Endothelial cell of hepatic sinusoid (primary cell): ENCODE measurements around the gene ASIC5.
"Not testable (repeated sequence)": the region's sequence is repeated elsewhere in the genome, so short reads cannot be mapped to it uniquely, and the experiment has no call there.

Experiments
- in situ Hi-C: cut with HindIII; loops from 2 replicates; pipeline ENCODE4 v1.10.0; 2017; ENCODE audit warnings: low sequenced_read_pairs

ASIC5 gene

GRCh38 chr4:155805016-155805415 is 61.1 kb downstream of the ASIC5 start:
- in situ Hi-C loops, result no loop called here

GRCh38 chr4:155802190-155802959 is 63.7 kb downstream of the ASIC5 start:
- in situ Hi-C loops, result no loop called here

- in situ Hi-C loops, result no loop called here
Measured at GRCh38 chr4:155800685-155801343, 65.3 kb downstream of the ASIC5 start.

GRCh38 chr4:155799794-155800123 is 66.3 kb downstream of the ASIC5 start:
- in situ Hi-C loops, result no loop called here

GRCh38 chr4:155799116-155799793 is 66.8 kb downstream of the ASIC5 start:
- in situ Hi-C loops, result no loop called here

GRCh38 chr4:155797581-155797980 is 68.5 kb downstream of the ASIC5 start:
- in situ Hi-C loops, result not testable (repeated sequence)

DNA sequence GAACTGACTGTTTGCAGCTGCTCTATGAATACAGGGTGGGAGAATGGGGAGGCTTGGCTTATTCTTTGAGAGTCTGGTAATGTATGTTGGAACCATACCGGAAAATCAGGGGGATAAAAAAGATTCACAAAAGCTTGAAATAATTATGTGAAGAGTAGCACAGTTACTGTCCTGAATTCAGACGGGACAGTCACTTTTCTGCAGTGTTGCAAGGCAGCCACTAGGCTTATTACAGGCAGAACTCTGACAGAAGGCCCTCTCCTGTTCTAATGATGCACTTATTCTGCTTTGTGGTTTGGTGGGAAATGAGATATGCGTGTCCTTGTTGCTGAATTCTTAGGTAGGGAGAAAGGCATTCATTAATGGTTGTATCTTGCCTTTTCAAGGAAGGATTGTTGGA is 70.1 kb downstream of the ASIC5 start:
- in situ Hi-C loops, result no loop called here

DNA sequence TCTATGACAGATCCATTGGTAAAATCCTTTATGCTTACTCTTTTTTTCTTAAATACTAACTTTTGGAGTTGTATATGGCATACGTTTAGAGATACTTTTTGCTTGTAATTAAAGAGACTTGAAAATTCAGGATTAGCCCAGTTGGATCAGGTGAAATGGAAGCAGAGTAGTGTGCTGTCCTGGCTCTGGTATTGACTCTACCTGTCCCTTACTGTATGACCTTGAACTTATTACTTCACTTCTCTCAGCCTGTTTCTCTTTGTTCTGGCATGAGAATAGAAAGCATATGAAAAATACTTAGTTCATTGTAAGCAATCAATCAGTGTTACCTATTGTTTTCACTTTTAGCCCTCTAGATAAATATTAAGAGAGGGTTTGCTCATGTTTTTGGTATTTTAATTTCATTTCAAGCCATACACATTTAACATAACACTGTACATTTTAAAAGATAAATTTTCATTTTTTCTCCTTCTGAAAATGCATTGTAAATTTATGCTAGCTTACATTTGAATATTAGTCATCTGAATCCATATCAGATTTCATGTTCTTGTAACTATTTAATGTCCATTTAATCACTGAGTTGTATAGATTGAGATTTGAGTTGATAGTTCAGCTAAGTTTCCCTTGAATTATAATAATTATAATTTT is 71.4 kb downstream of the ASIC5 start:
- in situ Hi-C loops, result no loop called here

DNA sequence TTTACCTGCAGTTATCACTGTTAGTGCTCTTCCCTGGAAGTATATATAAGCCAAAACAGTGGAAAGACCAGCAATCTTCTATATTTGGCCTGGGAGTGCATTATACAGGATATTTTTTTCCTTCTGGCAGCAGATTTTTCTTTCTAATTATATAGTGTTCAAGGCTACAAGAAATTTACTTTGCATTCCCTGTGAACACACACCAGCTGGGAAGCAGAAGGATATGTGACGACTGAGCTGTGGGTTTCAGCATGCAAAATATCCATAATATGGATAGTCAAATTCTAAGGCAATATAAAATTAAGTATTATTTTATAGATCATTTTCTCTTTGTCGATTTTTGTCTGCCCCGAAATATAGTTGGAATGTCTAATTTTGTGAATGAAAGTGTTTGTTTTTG is 76.1 kb downstream of the ASIC5 start:
- in situ Hi-C loops, result loop anchor here (10.0 kb wide), 1 partner anchor 345 kb away; no protein-coding TSS in a partner anchor

DNA sequence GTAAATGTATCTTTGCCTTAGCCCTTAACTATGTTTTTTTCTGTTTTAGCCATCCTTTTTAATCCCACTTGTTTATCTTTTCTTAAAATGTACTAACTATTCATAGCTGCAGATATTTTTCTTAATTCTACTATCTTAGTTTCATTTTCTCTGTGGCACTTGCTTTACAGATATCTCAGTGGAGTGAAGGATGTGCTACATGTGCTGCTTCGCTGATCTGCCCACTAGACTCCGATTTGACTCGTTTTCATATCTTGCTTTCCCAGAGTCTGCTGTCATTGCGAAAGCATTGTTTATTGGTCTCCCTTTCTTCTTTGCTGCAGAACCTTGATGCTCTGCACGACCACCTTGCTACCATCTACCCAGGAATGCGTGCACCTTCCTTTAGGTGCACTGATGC is 76.7 kb downstream of the ASIC5 start:
- in situ Hi-C loops, result loop anchor here (10.0 kb wide), 1 partner anchor 345 kb away; no protein-coding TSS in a partner anchor

GRCh38 chr4:155787113-155787710 is 78.9 kb downstream of the ASIC5 start:
- in situ Hi-C loops, result loop anchor here (10.0 kb wide), 1 partner anchor 342 kb away; no protein-coding TSS in a partner anchor

- in situ Hi-C loops, result loop anchor here (10.0 kb wide), 1 partner anchor 341 kb away; no protein-coding TSS in a partner anchor
Measured at GRCh38 chr4:155785828-155786227, 80.2 kb downstream of the ASIC5 start.

GRCh38 chr4:155784637-155785036 is 81.4 kb downstream of the ASIC5 start:
- in situ Hi-C loops, result loop anchor here (10.0 kb wide), 1 partner anchor 340 kb away; no protein-coding TSS in a partner anchor

DNA sequence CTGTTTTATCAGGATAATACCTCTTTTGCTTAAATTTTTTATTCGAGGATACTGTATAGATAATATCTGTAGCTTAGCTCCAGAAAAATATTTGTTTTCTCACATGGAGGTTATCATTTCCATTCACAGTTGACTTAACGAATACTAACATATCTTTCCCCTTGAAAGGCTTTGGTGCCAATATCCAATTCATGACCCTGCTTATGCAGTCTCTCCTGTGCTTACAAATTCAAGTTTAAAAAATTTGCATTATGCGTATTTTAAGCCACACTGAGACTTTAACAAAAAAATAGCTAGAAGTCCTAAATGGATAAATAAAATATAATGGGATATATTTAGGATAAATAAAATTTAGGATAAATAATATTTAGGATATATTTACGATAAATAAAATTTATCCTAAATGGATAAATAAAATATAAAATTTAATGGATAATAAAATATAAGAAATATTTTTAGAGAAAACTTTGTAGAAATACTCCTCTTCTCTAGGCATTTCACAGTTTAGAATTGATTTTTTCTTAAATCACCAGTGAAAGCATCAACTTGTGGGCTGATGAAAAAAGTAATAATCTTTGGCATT is 84.7 kb downstream of the ASIC5 start:
- in situ Hi-C loops, result loop anchor here (10.0 kb wide), 1 partner anchor 337 kb away; no protein-coding TSS in a partner anchor

DNA sequence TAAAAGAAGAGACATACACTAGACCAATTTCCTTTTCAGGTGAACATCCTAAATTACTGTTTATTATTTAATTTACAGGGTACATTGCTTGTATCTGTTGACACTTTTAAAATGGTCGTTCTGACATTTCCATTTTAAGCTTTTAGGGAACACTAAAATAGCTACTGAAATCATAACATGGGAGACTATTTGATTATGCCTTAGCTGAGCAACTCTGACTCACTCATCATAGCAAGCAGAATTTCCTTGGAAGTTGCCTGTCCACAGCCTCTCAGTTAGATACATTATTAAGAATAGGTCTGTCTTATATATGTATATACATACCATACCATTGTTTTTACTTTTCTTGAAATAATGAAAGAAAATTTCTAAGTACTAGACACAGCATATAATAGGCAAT is 85.3 kb downstream of the ASIC5 start:
- in situ Hi-C loops, result loop anchor here (10.0 kb wide), 1 partner anchor 336 kb away; no protein-coding TSS in a partner anchor
